ENCODE results near the gene IMMP2L. TPM values are rescaled to one million over a fixed set of nuclear protein-coding genes. Genes with fewer than 3 reads are reported as not detected.

Gene IMMP2L
- total RNA-seq, 2 experiments from 2014 or later = 8.9 to 18.7 TPM

GRCh38 chr7:111205251-111205650 is 357.0 kb downstream of the IMMP2L start:
- H3K4me1 ChIP-seq (ENCODE audit: insufficient read depth, low read length) = no peaks in the 10 kb centered on the region
- Mint-ChIP-seq H3K36me3 (ENCODE audit: low read depth) (peaks cover 32% of the 10 kb centered on the region), H3K4me3 (no peak overlapping the region), H3K27ac (no peak overlapping the region), H3K9me3 (peaks cover 7% of the 10 kb centered on the region), H3K27me3 (no peaks in the 10 kb centered on the region), H3K4me1 (ENCODE audit: low read depth) (no peaks in the 10 kb centered on the region)
- intact Hi-C loops (cut with DNase I, micrococcal nuclease) = no loop called here
- H3K27me3 ChIP-seq (ENCODE audit: control insufficient read depth in 1 of 2, insufficient read depth in 2 of 2, low read length in 2 of 2) = no peaks in the 10 kb centered on the region
- peaks cover 0 to 6% of the 10 kb centered on the region in 2 experiments for H3K9me3 ChIP-seq (ENCODE audit: control insufficient read depth in 1 of 2, insufficient read depth in 1 of 2, low read length in 2 of 2)
- H3K4me3 ChIP-seq (ENCODE audit: low read length) = no peak overlapping the region
- TF ChIP-seq CTCF (IDR thresholded peaks at IDR 0.05) = no peak
- DNase-seq (no peak), ATAC-seq (ENCODE audit: poor library complexity) (no peak)
- ChIA-PET CTCF (interaction anchor here (0.9 kb wide), 1 partner anchor 17 kb away, joined by 3 read pairs; no protein-coding TSS in a partner anchor), POLR2A (no interaction called here)
- no peaks in the 10 kb centered on the region for H3K36me3 ChIP-seq (ENCODE audit: insufficient read depth, low read length)
- H3K27ac ChIP-seq (ENCODE audit: low read depth in 1 of 2, low read length in 2 of 2) = no peak overlapping the region

- Mint-ChIP-seq H3K36me3 (ENCODE audit: low read depth) (peaks cover 32% of the 10 kb centered on the region), H3K9me3 (peaks cover 7% of the 10 kb centered on the region), H3K27ac (no peak overlapping the region), H3K27me3 (no peaks in the 10 kb centered on the region), H3K4me3 (no peak overlapping the region), H3K4me1 (ENCODE audit: low read depth) (no peaks in the 10 kb centered on the region)
- H3K4me1 ChIP-seq (ENCODE audit: insufficient read depth, low read length) = no peaks in the 10 kb centered on the region
- intact Hi-C loops (cut with DNase I, micrococcal nuclease) = no loop called here
- ChIA-PET CTCF (no interaction called here), POLR2A (no interaction called here)
- H3K9me3 ChIP-seq (ENCODE audit: control insufficient read depth in 1 of 2, insufficient read depth in 1 of 2, low read length in 2 of 2) = peaks cover 0 to 6% of the 10 kb centered on the region in 2 experiments
- H3K36me3 ChIP-seq (ENCODE audit: insufficient read depth, low read length) = no peaks in the 10 kb centered on the region
- TF ChIP-seq CTCF (IDR thresholded peaks at IDR 0.05) = no peak
- DNase-seq = no peak
- no peak for ATAC-seq (ENCODE audit: poor library complexity)
- H3K27me3 ChIP-seq (ENCODE audit: control insufficient read depth in 1 of 2, insufficient read depth in 2 of 2, low read length in 2 of 2) = no peaks in the 10 kb centered on the region
- no peak overlapping the region for H3K27ac ChIP-seq (ENCODE audit: low read depth in 1 of 2, low read length in 2 of 2)
- H3K4me3 ChIP-seq (ENCODE audit: low read length) = no peak overlapping the region
These were observed 360.0 kb downstream of the IMMP2L start for GRCh38 chr7:111202321-111202720.

GRCh38 chr7:111199643-111200042 is 362.6 kb downstream of the IMMP2L start:
- no peak for ATAC-seq (ENCODE audit: poor library complexity)
- intact Hi-C loops (cut with DNase I, micrococcal nuclease) = no loop called here
- peaks cover 7% of the 10 kb centered on the region for H3K9me3 Mint-ChIP-seq

More at GRCh38 chr7:111199643-111200042, 362.6 kb downstream of the IMMP2L start:
- Mint-ChIP-seq H3K27ac (no peak overlapping the region), H3K27me3 (no peaks in the 10 kb centered on the region), H3K36me3 (ENCODE audit: low read depth) (peaks cover 28% of the 10 kb centered on the region), H3K4me3 (no peak overlapping the region), H3K4me1 (ENCODE audit: low read depth) (no peaks in the 10 kb centered on the region)
- Histone ChIP-seq H3K9me3 (ENCODE audit: control insufficient read depth in 1 of 2, insufficient read depth in 1 of 2, low read length in 2 of 2) (peaks cover 0 to 6% of the 10 kb centered on the region in 2 experiments), H3K36me3 (ENCODE audit: insufficient read depth, low read length) (no peaks in the 10 kb centered on the region), H3K27me3 (ENCODE audit: control insufficient read depth in 1 of 2, insufficient read depth in 2 of 2, low read length in 2 of 2) (no peaks in the 10 kb centered on the region), H3K27ac (ENCODE audit: low read depth in 1 of 2, low read length in 2 of 2) (no peak overlapping the region), H3K4me3 (ENCODE audit: low read length) (no peak overlapping the region), H3K4me1 (ENCODE audit: insufficient read depth, low read length) (no peaks in the 10 kb centered on the region)
- no peak for TF ChIP-seq CTCF (IDR thresholded peaks at IDR 0.05)
- CTCF ChIA-PET = no interaction called here
- POLR2A ChIA-PET = no interaction called here
- no peak for DNase-seq
